Liver (tissue), 3 donors: ENCODE data around the gene MFN1.

ENCODE experiments used
- EGR1 ChIP-seq, 2 donors: IDR thresholded peaks; 2 replicates each; pipeline ENCODE4 v1.6.1; 2016 to 2018; ENCODE audit warnings: antibody characterized with exemption in 2 of 2, low read depth in 2 of 2
- GABPA ChIP-seq, 2 donors: IDR thresholded peaks in 1 of 2; conservative IDR thresholded peaks in 1 of 2; 2 replicates each; pipeline ENCODE4 v1.6.1; 2016; ENCODE audit warnings: antibody characterized with exemption in 2 of 2, mild to moderate bottlenecking in 1 of 2, moderate library complexity in 1 of 2
- HNF4G ChIP-seq: IDR thresholded peaks from 2 replicates; pipeline ENCODE4 v1.6.1; 2016; ENCODE audit warnings: antibody characterized with exemption
- JUND ChIP-seq, 2 donors: IDR thresholded peaks; 2 replicates each; pipeline ENCODE4 v1.6.1; 2016; ENCODE audit warnings: antibody characterized with exemption in 2 of 2
- NR2F2 ChIP-seq: IDR thresholded peaks from 2 replicates; pipeline ENCODE4 v1.6.1; 2016; ENCODE audit warnings: antibody characterized with exemption
- RAD21 ChIP-seq, 2 donors: IDR thresholded peaks; 2 replicates each; pipeline ENCODE4 v1.6.1; 2016; ENCODE audit warnings: antibody characterized with exemption in 2 of 2, mild to moderate bottlenecking in 2 of 2
- SP1 ChIP-seq: IDR thresholded peaks from 2 replicates; pipeline ENCODE4 v1.6.1; 2018; ENCODE audit warnings: antibody characterized with exemption, mild to moderate bottlenecking
- TAF1 ChIP-seq: conservative IDR thresholded peaks from 2 replicates; pipeline ENCODE4 v1.6.1; 2016; ENCODE audit warnings: antibody characterized with exemption, mild to moderate bottlenecking
- YY1 ChIP-seq: IDR thresholded peaks from 2 replicates; pipeline ENCODE4 v1.6.1; 2016; ENCODE audit warnings: antibody characterized with exemption, mild to moderate bottlenecking
- TF ChIP-seq, protein P1 (sequence below): fragments of 150-350 bp; IDR thresholded peaks from 2 replicates; pipeline ENCODE4 v1.5.1; 2017; ENCODE audit warnings: improper control_type of control experiment, low read depth, low read length; ENCODE audit not compliant: missing input control
- TF ChIP-seq, protein P2 (sequence below): IDR thresholded peaks from 2 replicates; pipeline ENCODE4 v1.6.1; 2016; ENCODE audit warnings: antibody characterized with exemption
- TF ChIP-seq, protein P3 (sequence below): IDR thresholded peaks from 2 replicates; pipeline ENCODE4 v1.6.1; 2016; ENCODE audit warnings: antibody characterized with exemption, mild to moderate bottlenecking
- donor health status: healthy.
- donor health status: healthy.

DNA sequence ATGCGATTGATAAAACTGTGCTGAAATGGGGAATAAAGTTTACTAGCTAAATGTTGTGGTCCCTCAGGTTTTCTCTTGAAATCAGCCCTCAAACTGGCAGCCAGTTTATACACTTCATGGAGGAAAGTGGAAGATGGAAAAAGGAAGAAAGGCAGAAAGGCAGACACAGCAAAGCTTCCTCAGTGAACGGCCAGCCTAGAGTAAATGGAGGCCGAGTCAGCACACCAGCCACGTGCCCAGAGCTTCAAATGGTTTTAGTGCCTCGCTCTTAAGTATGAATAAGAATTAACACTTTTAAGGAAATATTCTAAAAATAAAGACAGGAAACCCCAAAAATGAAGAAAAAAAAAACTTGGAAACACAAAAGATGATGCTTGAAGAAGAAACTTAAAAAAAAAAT is 55.5 kb downstream of the MFN1 start:
- TF ChIP-seq, protein P1, sequence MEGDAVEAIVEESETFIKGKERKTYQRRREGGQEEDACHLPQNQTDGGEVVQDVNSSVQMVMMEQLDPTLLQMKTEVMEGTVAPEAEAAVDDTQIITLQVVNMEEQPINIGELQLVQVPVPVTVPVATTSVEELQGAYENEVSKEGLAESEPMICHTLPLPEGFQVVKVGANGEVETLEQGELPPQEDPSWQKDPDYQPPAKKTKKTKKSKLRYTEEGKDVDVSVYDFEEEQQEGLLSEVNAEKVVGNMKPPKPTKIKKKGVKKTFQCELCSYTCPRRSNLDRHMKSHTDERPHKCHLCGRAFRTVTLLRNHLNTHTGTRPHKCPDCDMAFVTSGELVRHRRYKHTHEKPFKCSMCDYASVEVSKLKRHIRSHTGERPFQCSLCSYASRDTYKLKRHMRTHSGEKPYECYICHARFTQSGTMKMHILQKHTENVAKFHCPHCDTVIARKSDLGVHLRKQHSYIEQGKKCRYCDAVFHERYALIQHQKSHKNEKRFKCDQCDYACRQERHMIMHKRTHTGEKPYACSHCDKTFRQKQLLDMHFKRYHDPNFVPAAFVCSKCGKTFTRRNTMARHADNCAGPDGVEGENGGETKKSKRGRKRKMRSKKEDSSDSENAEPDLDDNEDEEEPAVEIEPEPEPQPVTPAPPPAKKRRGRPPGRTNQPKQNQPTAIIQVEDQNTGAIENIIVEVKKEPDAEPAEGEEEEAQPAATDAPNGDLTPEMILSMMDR: no peak
- no peak for TF ChIP-seq SP1
- TF ChIP-seq, protein P2, sequence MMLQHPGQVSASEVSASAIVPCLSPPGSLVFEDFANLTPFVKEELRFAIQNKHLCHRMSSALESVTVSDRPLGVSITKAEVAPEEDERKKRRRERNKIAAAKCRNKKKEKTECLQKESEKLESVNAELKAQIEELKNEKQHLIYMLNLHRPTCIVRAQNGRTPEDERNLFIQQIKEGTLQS: no peak
- TF ChIP-seq EGR1 (IDR thresholded peaks at IDR 0.05; ENCODE audit: low read depth in 2 of 2): no peak
- TF ChIP-seq, protein P3, sequence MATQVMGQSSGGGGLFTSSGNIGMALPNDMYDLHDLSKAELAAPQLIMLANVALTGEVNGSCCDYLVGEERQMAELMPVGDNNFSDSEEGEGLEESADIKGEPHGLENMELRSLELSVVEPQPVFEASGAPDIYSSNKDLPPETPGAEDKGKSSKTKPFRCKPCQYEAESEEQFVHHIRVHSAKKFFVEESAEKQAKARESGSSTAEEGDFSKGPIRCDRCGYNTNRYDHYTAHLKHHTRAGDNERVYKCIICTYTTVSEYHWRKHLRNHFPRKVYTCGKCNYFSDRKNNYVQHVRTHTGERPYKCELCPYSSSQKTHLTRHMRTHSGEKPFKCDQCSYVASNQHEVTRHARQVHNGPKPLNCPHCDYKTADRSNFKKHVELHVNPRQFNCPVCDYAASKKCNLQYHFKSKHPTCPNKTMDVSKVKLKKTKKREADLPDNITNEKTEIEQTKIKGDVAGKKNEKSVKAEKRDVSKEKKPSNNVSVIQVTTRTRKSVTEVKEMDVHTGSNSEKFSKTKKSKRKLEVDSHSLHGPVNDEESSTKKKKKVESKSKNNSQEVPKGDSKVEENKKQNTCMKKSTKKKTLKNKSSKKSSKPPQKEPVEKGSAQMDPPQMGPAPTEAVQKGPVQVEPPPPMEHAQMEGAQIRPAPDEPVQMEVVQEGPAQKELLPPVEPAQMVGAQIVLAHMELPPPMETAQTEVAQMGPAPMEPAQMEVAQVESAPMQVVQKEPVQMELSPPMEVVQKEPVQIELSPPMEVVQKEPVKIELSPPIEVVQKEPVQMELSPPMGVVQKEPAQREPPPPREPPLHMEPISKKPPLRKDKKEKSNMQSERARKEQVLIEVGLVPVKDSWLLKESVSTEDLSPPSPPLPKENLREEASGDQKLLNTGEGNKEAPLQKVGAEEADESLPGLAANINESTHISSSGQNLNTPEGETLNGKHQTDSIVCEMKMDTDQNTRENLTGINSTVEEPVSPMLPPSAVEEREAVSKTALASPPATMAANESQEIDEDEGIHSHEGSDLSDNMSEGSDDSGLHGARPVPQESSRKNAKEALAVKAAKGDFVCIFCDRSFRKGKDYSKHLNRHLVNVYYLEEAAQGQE: no peak
- no peak for TF ChIP-seq HNF4G
- no peak for TF ChIP-seq RAD21 (IDR thresholded peaks at IDR 0.05)
- TF ChIP-seq NR2F2: no peak
- TF ChIP-seq JUND (IDR thresholded peaks at IDR 0.05): no peak
- TF ChIP-seq TAF1: no peak
- TF ChIP-seq GABPA (IDR thresholded peaks at IDR 0.05 in 1 of 2, conservative IDR thresholded peaks at IDR 0.05 in 1 of 2): no peak
- TF ChIP-seq YY1: no peak
